ENCODE results near the gene BIRC7.

DNA sequence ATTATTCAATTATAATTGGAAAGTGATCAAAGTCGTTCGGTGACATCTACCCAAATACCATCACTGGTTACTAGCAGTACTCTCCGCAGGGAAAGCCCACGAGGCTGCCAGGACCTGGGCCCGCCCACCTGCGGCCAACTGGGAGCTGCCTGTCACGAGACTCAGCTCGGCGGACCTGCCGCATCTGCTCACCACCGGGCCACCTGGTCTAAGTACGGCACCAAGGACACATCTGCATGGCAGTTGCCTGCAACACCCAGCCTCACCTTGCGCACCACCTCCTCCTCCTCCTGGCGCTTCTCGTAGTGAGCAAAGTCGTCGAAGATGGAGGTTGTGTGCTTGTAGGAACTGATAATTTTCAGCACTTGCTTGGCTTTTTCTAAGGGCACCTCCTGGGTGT is 33.7 kb upstream of the BIRC7 start:
- TF ChIP-seq TAF1 (IDR thresholded peaks at IDR 0.05; ENCODE audit: low read depth, low read length) (no peak), POLR2AphosphoS5 (IDR thresholded peaks at IDR 0.05; ENCODE audit: low read depth, low read length) (no peak), POLR2A (IDR thresholded peaks at IDR 0.05; ENCODE audit: low read depth, low read length) (no peak), SPI1 (IDR thresholded peaks at IDR 0.05; ENCODE audit: low read depth, low read length) (no peak)
